H1 (cell line): ENCODE data around the gene TUBGCP2. TPM values are rescaled to one million over a fixed set of nuclear protein-coding genes. Genes with fewer than 3 reads are reported as not detected.

Source experiments
- polyA plus RNA-seq, 7 experiments: library from polyadenylated mRNA; depleted of rRNA in 3 of 7; stranded (reverse) in 5 of 7; unstranded in 2 of 7; fragments of >200 nt in 5 of 7; fragments of 200-250 nt in 2 of 7; gene quantifications; 1 replicate in 5 of 7; 2 replicates in 1 of 7; 4 replicates in 1 of 7; pipeline versions ENCODE4 v1.2.1 to v1.2.3, GENCODE V29; 2011 to 2013; ENCODE audit warnings: missing spikeins in 2 of 7, mixed read lengths in 2 of 7
- total RNA-seq: library from RNA; stranded (reverse); fragmentation: NEBNext Ultra II Directional; extraction: Animal tissue kit (Norgen Biotek cat#: 25700); gene quantifications from 2 replicates; pipeline ENCODE4 v1.2.1, GENCODE V29; 2021
- TF ChIP-seq, protein P1 (sequence below): fragments of 300-600 bp; sonication (generic); IDR thresholded peaks from 2 replicates; pipeline ENCODE4 v1.7.1; 2012; ENCODE audit warnings: low read length, moderate library complexity, mild to moderate bottlenecking, inconsistent platforms; ENCODE audit not compliant: insufficient replicate concordance

Gene TUBGCP2
- total and polyA plus RNA-seq, 2 of the 8 experiments (the other 6 are each of a cell fraction or from before 2014, with no cell fraction given), result 34.9 to 51.9 TPM

DNA sequence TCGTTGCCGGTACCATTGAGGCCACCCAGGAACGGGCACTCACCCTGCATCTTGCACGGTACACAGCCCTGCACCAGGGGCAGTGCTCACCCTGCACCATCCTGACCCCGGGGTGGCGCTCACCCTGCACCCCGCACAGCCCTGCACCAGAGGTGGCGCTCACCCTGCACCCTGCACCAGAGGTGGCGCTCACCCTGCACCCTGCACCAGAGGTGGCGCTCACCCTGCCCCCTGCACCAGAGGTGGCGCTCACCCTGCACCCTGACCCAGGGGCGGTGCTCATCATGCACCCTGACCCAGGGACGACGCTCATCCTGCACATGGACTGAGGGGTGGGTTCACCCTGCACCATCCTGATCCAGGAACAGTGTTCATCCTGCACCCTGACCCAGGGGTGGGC lies 6.4 kb downstream of the TUBGCP2 start (continued):
- TF ChIP-seq, protein P1, sequence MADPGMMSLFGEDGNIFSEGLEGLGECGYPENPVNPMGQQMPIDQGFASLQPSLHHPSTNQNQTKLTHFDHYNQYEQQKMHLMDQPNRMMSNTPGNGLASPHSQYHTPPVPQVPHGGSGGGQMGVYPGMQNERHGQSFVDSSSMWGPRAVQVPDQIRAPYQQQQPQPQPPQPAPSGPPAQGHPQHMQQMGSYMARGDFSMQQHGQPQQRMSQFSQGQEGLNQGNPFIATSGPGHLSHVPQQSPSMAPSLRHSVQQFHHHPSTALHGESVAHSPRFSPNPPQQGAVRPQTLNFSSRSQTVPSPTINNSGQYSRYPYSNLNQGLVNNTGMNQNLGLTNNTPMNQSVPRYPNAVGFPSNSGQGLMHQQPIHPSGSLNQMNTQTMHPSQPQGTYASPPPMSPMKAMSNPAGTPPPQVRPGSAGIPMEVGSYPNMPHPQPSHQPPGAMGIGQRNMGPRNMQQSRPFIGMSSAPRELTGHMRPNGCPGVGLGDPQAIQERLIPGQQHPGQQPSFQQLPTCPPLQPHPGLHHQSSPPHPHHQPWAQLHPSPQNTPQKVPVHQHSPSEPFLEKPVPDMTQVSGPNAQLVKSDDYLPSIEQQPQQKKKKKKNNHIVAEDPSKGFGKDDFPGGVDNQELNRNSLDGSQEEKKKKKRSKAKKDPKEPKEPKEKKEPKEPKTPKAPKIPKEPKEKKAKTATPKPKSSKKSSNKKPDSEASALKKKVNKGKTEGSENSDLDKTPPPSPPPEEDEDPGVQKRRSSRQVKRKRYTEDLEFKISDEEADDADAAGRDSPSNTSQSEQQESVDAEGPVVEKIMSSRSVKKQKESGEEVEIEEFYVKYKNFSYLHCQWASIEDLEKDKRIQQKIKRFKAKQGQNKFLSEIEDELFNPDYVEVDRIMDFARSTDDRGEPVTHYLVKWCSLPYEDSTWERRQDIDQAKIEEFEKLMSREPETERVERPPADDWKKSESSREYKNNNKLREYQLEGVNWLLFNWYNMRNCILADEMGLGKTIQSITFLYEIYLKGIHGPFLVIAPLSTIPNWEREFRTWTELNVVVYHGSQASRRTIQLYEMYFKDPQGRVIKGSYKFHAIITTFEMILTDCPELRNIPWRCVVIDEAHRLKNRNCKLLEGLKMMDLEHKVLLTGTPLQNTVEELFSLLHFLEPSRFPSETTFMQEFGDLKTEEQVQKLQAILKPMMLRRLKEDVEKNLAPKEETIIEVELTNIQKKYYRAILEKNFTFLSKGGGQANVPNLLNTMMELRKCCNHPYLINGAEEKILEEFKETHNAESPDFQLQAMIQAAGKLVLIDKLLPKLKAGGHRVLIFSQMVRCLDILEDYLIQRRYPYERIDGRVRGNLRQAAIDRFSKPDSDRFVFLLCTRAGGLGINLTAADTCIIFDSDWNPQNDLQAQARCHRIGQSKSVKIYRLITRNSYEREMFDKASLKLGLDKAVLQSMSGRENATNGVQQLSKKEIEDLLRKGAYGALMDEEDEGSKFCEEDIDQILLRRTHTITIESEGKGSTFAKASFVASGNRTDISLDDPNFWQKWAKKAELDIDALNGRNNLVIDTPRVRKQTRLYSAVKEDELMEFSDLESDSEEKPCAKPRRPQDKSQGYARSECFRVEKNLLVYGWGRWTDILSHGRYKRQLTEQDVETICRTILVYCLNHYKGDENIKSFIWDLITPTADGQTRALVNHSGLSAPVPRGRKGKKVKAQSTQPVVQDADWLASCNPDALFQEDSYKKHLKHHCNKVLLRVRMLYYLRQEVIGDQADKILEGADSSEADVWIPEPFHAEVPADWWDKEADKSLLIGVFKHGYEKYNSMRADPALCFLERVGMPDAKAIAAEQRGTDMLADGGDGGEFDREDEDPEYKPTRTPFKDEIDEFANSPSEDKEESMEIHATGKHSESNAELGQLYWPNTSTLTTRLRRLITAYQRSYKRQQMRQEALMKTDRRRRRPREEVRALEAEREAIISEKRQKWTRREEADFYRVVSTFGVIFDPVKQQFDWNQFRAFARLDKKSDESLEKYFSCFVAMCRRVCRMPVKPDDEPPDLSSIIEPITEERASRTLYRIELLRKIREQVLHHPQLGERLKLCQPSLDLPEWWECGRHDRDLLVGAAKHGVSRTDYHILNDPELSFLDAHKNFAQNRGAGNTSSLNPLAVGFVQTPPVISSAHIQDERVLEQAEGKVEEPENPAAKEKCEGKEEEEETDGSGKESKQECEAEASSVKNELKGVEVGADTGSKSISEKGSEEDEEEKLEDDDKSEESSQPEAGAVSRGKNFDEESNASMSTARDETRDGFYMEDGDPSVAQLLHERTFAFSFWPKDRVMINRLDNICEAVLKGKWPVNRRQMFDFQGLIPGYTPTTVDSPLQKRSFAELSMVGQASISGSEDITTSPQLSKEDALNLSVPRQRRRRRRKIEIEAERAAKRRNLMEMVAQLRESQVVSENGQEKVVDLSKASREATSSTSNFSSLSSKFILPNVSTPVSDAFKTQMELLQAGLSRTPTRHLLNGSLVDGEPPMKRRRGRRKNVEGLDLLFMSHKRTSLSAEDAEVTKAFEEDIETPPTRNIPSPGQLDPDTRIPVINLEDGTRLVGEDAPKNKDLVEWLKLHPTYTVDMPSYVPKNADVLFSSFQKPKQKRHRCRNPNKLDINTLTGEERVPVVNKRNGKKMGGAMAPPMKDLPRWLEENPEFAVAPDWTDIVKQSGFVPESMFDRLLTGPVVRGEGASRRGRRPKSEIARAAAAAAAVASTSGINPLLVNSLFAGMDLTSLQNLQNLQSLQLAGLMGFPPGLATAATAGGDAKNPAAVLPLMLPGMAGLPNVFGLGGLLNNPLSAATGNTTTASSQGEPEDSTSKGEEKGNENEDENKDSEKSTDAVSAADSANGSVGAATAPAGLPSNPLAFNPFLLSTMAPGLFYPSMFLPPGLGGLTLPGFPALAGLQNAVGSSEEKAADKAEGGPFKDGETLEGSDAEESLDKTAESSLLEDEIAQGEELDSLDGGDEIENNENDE, result no peak
- TF ChIP-seq, all 59 proteins: peak for 0
